HG03571 (cell line): ENCODE data around the gene ALPP.
"Not testable (repeated sequence)": the region's sequence is repeated elsewhere in the genome, so short reads cannot be mapped to it uniquely, and the experiment has no call there.

ENCODE experiments used
- ATAC-seq: cut with Tn5 transposase; IDR thresholded peaks from one replicate; pipeline ENCODE4 v1.9.1; 2021; ENCODE audit not compliant: unreplicated experiment

Gene ALPP

GRCh38 chr2:232419245-232420072 lies 40.9 kb downstream of the ALPP start:
- ATAC-seq = no peak

GRCh38 chr2:232420073-232420454 lies 41.5 kb downstream of the ALPP start:
- ATAC-seq = no peak

- ATAC-seq = no peak
These were observed 42.1 kb downstream of the ALPP start for GRCh38 chr2:232420463-232421188.

GRCh38 chr2:232421189-232421785 lies 42.7 kb downstream of the ALPP start:
- ATAC-seq = no peak

GRCh38 chr2:232422051-232422450 lies 43.5 kb downstream of the ALPP start:
- no peak for ATAC-seq

GRCh38 chr2:232422996-232423395 lies 44.4 kb downstream of the ALPP start:
- ATAC-seq = not testable (repeated sequence)

- not testable (repeated sequence) for ATAC-seq
These were observed 44.9 kb downstream of the ALPP start for GRCh38 chr2:232423407-232423806.

- ATAC-seq = no peak
These were observed 53.4 kb downstream of the ALPP start for GRCh38 chr2:232431705-232432590.
